Measurements from ENCODE around the gene ZP1.

The ZP1 gene

DNA sequence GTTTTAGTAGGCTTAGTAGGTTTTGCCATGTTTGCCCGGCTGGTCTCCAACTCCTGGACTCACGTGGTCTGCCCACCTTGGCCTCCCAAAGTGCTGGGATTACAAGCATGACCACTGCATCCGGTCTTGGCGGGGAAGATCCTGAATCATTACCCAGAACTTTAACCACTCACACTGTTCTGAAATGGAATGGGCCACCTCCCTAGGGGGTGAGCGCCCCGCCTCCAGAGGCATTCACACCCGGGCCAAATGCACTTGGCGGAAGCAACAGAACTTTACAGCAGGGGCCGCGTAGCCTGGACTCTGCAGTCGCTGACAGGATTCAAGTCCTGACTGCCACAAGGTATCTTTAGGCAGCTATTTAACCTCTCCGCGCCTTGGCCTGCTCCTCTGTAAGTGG, 20.1 kb upstream of the ZP1 start:
- TF ChIP-seq, protein P1, sequence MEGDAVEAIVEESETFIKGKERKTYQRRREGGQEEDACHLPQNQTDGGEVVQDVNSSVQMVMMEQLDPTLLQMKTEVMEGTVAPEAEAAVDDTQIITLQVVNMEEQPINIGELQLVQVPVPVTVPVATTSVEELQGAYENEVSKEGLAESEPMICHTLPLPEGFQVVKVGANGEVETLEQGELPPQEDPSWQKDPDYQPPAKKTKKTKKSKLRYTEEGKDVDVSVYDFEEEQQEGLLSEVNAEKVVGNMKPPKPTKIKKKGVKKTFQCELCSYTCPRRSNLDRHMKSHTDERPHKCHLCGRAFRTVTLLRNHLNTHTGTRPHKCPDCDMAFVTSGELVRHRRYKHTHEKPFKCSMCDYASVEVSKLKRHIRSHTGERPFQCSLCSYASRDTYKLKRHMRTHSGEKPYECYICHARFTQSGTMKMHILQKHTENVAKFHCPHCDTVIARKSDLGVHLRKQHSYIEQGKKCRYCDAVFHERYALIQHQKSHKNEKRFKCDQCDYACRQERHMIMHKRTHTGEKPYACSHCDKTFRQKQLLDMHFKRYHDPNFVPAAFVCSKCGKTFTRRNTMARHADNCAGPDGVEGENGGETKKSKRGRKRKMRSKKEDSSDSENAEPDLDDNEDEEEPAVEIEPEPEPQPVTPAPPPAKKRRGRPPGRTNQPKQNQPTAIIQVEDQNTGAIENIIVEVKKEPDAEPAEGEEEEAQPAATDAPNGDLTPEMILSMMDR (IDR thresholded peaks at IDR 0.05; ENCODE audit: extremely low read depth, missing control alignments) = no peak
- DNase-seq (ENCODE audit: low spot score) = no peak

DNA sequence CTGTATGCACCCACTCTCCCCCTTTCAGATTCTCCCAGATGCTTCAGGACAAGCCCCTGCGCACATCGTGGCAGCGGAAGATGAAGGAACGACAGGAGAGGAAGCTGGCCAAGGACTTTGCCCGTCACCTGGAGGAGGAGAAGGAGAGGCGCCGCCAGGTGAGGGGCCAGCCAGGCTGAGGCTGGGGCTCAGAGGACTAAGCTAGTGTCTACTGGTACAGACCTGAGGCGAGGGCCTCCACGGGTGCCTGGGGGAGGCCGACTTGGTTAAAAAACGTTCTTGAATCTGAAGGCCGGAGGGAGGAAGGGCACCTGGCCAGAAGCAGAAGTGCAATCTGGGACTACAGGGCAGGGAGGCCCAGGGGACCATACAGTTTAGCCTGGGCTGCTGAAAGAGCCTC, 19.4 kb upstream of the ZP1 start:
- no peak for DNase-seq (ENCODE audit: low spot score)
- TF ChIP-seq, protein P1 (IDR thresholded peaks at IDR 0.05; ENCODE audit: extremely low read depth, missing control alignments) = no peak

DNA sequence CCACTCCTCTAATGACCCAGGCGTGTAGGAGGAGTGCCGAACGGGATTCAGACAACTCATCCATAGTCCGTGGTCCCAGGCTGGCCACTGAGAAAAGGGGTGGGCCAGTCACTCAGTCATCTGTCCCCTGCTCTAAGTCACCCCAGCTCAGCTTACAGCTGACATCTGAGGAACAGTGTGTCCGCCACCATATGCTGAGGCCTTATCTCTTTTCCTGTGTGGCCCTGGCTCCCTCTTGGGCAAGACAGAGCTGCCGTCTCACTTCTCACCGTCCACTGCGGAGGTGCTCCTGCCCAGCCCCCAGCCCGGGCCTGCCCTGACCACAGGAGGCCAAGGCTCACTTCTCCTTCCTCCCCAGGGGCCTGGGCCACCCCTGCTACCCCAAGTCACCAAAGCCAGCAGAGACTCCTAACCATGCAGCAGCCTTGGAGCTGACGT, 18.6 kb upstream of the ZP1 start:
- no peak for DNase-seq (ENCODE audit: low spot score)
- TF ChIP-seq, protein P1 (IDR thresholded peaks at IDR 0.05; ENCODE audit: extremely low read depth, missing control alignments) = no peak

DNA sequence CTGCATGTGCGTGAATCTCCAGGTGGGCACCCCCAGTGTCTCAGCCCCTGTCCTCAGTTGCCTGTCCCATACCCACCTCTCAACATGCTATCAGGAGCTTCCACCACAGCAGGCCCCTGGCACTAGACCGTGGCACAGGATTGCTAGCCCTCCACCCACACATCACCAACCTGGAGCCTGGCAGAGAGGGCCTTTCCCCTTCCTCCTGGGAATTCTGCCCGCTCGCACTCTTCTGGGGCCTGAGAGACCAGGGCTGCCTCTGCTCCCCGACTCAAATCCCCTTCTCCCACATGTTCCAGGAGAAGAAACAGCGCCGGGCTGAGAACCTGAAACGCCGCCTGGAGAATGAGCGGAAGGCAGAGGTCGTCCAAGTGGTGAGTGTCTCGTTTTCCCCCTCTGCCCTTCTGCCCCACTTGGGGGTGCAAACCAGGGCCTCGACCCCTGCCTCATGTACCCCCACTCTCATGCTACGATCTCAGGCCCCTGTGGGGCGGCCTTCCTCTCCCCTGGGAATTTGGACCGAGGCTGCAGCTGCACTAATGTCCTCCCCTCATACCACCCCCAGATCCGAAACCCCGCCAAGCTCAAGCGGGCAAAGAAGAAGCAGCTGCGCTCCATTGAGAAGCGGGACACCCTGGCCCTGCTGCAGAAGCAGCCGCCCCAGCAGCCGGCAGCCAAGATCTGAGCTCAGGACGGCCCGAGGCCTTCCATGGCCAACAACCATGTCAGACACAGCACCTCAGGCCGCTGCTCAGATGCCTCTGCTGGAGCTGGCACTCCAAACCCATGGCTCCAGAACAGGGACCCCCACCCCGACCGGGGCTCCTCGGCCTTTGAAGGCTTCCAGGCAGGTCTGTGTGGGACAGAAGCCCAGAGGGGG, 17.5 kb upstream of the ZP1 start:
- no peak for DNase-seq (ENCODE audit: low spot score)
- TF ChIP-seq, protein P1 (IDR thresholded peaks at IDR 0.05; ENCODE audit: extremely low read depth, missing control alignments) = no peak

DNA sequence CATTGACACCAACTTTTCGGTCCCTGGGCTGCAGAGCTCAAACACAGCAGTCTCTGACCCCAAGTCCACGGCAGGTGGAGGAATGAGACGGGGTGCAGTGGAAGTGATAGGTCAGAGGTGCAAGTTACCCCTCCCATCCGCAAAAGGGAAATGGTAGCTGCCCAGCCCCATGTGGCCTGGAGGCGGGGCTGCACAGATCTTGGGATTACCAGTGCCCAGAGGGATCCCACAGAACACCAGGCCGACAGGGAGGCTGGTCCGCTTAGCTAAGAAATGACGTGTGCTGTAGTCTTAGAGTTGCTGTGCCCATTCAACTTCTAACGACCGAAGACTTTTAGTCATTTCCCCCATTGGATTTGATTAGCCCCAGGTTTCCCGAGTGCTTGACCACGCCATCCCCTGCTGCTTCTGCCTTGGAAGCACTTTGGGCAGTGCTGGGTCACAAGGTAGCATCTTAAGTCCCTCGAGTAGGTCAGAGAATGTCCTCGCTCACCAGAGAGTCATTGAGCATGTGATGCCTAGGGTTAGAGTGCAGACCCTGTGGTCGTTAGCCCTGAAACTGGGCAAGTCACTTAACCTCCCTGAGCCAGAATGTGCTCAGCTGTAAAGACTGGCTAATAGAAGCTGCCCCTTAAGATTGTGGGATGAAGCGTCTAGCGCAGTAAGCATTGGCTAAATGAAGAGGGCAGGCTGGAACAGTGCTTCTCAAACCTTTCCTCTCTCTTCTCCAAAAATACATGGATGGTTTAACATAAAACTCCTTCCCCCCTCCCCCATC, 15.8 kb upstream of the ZP1 start:
- DNase-seq (ENCODE audit: low spot score) = no peak
- TF ChIP-seq, protein P1 (IDR thresholded peaks at IDR 0.05; ENCODE audit: extremely low read depth, missing control alignments) = no peak

DNA sequence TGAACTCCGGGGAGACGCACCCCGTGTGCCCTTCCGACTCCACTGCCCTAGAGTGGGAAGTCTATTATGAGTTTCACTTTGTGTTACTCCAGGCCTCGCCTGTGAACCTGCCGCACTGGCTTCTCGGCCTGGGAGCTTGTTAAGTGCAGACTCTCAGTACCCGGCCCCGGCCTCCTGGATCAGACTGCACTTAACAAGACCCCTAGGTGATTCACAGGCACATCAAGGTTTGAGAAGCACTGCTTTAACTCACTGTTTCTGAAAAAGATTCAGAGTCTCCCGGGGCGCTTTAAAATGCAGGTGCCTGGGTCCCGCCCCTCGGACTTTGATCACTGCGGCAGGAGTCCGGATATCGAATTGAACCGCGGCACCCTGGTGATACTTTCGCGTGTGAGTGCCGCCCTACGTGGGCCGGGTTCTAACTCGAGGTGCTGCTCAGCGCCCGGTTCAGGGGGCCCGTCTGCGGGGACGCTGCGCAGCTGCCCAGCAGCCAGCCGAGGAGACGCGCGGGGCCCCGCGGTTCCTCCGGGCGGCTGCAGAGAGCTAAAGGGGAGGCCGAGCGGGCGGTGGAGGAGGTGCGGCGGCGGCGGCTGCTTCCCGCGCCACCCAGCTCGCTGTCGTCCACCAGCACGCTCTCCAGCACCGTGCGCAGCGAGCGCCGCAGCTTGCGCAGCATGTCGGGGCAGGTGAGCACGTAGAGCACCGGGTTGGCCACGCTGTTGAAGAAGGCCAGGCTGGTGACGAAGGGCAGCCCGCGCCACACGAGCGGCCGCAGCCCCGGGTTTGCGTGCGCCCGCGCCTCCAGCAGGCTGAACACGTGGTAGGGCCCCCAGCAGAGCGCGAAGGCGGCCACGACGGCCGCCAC, 15.0 kb upstream of the ZP1 start:
- TF ChIP-seq, protein P1 (IDR thresholded peaks at IDR 0.05; ENCODE audit: extremely low read depth, missing control alignments) = no peak
- DNase-seq (ENCODE audit: low spot score) = no peak

All from GM20000 (cell line).